Measurements from ENCODE around the gene SH3BP5L.
"Not testable (repeated sequence)": the region's sequence is repeated elsewhere in the genome, so short reads cannot be mapped to it uniquely, and the experiment has no call there.

SH3BP5L gene

GRCh38 chr1:248810000-248810726 is 15.6 kb downstream of the SH3BP5L start:
- DNase-seq: no peak
- ATAC-seq: no peak

- ATAC-seq (no peak), DNase-seq (no peak)
These were observed 16.8 kb downstream of the SH3BP5L start for GRCh38 chr1:248808876-248809275.

DNA sequence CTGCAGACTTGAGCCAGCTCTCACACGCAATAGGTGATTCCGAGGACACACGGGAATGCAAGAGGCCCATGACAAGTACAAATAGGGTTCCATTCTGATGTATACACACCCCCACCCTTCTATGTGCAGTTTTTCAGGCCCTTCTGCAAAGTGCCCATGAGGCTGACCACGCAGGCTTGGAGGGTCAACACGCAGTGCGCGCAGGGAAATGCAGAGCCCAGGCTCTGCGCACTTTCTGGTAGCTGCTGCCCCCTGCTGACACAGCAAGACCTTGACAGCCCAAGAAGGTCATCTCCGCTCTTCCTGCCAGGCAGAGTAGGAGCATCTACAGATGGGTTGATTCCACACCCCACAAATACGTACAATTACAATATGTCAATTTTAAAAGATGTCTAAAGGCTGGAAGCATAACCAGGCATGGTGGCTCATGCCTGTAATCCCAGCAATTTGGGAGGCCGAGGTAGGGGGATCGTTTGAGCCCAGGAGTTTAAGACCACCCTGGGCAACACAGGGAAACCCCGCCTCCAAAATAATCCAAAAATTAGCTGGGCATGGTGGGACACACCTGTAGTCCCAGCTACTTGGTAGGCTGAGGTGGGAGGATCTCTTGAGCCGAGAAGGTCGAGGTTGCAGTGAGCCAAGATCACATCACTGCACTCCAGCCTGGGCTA is 18.5 kb downstream of the SH3BP5L start:
- ATAC-seq (peak; percentile 86), DNase-seq (peak; percentile 73)

GRCh38 chr1:248805876-248806275 is 19.8 kb downstream of the SH3BP5L start:
- DNase-seq (no peak), ATAC-seq (no peak)

- ATAC-seq (peak; percentile 37), DNase-seq (no peak)
These were observed 20.7 kb downstream of the SH3BP5L start for GRCh38 chr1:248804771-248805681.

- ATAC-seq, DNase-seq: not testable (repeated sequence)
These were observed 22.2 kb downstream of the SH3BP5L start for GRCh38 chr1:248803501-248803900.

GRCh38 chr1:248802454-248802853 is 23.3 kb downstream of the SH3BP5L start:
- DNase-seq (no peak), ATAC-seq (no peak)

- ATAC-seq (no peak), DNase-seq (no peak)
These were observed 25.3 kb downstream of the SH3BP5L start for GRCh38 chr1:248800459-248800858.

GRCh38 chr1:248798791-248799190 is 26.9 kb downstream of the SH3BP5L start:
- no peak for DNase-seq
- ATAC-seq: no peak

GRCh38 chr1:248794663-248795062 is 31.1 kb downstream of the SH3BP5L start:
- not testable (repeated sequence) for ATAC-seq

GRCh38 chr1:248793592-248793991 is 32.1 kb downstream of the SH3BP5L start:
- ATAC-seq (peak; percentile 57), DNase-seq (no peak)

More at GRCh38 chr1:248794663-248795062, 31.1 kb downstream of the SH3BP5L start:
- DNase-seq: not testable (repeated sequence)

DNA sequence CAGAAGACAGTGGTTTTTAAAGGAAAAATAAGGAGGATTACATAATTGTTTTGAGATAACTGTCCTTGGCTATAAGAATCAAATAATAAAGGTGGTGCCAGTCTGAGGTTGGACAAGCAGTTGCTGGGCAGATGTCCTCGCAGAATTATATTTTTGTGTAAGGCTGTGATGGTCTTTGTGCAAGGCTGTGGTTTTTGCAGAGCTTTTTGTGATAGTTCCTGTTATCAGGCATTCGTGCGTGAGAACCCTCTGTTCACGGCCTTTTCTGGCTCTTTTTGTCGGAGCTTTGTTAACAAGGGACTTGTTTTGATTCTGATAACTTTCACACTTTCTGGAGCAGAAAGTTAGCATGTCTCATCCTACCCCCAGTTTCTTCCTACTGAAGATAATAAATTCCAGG is 33.4 kb downstream of the SH3BP5L start:
- ATAC-seq (no peak), DNase-seq (no peak)

DNA sequence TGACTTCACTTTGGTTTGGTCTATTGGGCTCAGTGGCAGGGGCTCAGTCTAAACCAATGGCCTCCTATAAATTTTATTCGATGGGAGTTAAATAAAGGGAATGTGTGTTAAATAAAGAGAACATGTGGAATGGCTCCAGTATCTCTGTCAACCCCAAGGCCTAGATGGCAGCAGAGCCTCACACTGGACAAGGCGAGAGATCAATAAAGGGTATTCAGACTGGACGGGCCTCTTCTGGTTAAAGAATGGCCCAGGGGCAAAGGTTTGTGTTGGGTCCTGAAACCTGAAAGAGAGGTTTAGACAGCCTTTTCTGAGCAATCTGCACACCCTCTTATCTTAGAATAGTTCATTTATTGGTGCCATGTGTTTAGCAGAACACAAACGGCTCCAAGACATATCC is 34.7 kb downstream of the SH3BP5L start:
- no peak for ATAC-seq
- no peak for DNase-seq

DNA sequence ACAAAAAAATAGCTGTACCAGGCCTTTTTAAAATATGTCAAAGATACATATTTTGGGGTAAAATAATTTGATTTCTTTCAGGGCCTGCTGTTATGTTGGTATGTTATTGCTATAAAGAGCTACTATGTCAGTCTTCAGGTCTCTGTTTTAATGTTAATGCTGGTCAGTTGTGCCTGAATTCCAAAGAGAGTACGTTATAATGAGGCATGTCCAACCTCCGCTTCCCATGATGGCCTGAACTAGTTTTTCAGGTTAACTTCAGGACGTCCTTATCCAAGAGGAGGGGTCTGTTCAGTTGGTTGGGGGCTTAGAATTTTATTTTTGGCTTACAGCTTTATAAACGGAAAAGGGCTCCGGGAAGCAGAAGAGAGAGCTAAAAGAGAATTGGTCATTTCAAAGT is 35.3 kb downstream of the SH3BP5L start:
- DNase-seq (no peak), ATAC-seq (no peak)

DNA sequence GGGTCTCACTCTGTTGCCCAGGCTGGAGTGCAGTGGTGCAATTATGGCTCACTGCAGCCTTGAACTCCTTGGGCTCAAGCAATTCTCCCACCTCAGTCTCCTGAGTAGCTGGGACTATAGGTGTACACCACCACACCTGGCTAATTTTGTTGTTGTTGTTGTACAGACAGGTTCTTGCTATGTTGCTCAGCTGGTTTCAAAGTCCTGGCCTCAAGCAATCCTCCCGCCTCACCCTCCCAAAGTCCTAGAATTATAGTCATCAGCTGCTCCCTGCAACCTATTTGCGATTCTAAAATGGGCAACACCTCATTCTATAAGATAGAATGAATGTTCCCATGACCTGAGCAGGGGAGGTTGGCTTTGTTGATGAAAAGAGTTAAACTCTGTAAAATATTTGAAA is 36.4 kb downstream of the SH3BP5L start:
- not testable (repeated sequence) for ATAC-seq, DNase-seq

DNA sequence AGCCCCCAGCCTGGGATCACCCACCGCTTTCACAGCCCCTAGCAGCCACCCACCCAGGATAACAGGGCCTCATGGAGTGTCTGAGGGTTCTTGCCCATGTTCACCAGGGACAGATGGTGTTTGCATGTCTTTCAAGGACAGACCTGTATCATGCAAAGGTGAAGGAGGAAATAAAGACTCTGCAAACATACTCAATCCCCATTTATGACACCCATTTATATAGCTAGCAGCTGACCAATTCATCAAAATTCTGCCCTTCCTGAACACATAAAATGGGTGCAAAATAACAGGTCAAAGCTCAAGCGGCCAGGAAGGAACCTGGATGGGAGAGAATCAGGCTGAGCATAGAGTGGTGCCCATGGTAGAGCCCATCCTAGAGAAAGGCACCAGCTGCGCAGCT is 37.4 kb downstream of the SH3BP5L start:
- ATAC-seq (no peak), DNase-seq (no peak)

DNA sequence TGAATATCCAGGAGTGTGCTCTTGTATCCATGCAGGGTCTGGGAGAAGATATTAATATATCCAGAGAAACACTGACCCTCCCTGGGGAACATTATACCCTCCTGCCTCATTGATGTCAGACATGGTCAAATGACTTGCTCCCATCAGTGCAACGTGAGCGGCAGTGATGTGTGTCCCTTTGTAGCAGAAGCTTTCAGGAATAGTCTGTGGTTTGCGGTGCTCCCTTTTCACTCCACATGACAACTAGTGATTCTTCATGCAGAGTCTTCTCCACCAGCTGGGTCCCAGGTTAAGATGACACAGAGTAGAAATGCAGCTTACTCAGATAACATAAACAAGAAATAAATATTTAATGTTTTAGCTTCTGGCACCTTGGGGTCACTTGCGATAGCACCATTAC is 38.3 kb downstream of the SH3BP5L start:
- DNase-seq: no peak
- no peak for ATAC-seq

DNA sequence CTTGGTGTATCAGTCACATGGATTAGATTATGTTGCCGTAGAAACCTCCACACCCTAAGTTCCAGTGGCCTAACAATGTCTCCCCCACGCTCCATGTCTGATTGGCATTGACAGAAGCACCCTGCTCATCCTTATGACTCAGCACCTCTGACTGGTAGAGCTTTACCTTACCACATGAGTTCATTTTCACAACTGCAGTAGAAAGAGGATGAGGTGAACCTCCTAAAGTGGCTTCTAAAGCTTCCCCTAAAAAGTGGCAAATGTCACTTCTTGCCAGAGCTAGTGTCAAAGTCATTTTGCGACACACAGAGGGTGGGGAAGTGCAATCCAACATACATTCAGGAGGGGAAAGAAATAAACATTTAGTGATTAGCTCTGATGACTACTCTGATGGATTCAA is 39.6 kb downstream of the SH3BP5L start:
- peak; percentile 45 for ATAC-seq
- no peak for DNase-seq

DNA sequence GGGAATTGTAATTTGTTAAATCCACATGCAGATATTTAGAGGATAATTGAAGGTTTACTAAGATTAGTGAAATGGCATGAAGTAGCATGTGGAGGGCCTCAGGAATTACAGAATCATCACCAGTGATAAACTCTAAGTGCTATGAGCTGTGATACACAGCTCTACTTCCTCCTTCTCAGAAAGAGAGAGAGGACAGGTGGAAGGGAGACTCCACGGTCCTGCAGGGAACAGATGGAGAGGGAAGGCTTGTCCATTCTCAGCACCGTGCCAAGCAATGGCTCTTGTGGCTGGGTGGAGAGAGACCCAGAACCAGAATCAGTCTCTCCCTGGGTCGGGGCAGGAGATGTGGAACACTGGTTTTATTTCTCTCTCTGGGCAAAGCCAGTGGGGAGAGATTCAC is 42.3 kb downstream of the SH3BP5L start:
- ATAC-seq: no peak

GRCh38 chr1:248782416-248783141 is 43.1 kb downstream of the SH3BP5L start:
- no peak for ATAC-seq
- DNase-seq: no peak

More for the DNA sequence above, 42.3 kb downstream of the SH3BP5L start:
- DNase-seq: no peak

- peak; percentile 65 for ATAC-seq
These were observed 46.4 kb downstream of the SH3BP5L start for GRCh38 chr1:248779350-248779749.

DNA sequence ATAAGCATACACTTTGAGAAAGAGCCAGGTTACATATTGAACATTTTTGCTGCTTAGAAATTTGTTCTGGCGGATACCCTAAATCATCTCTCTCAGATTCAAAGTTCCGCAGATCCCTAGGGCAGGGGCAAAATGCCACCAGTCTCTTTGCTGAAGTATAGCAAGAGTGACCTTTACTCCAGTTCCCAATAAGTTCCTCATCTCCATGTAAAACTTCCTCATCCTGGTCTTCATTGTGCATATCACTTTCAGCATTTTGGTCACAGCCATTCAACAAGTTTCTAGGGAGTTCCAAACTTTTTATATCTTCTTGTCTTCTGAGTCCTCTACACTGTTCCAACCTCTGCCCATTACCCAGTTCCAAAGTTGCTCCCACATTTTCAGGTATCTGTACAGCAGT is 46.8 kb downstream of the SH3BP5L start:
- no peak for ATAC-seq
- no peak for DNase-seq

More at GRCh38 chr1:248779350-248779749, 46.4 kb downstream of the SH3BP5L start:
- no peak for DNase-seq
